Left ventricle myocardium superior (tissue), 1 donor: ENCODE measurements around the gene CEP135. TPM values are rescaled to one million over a fixed set of nuclear protein-coding genes. Genes with fewer than 3 reads are reported as not detected.

Experiments used
- ATAC-seq: fragments of 200-7000 bp; cut with Tn5 transposase; one replicate; pipeline ENCODE4 v1.9.1; 2020; ENCODE audit warnings: mild to moderate bottlenecking, moderate library complexity
- DNase-seq: peaks from one replicate; pipeline ENCODE4 v3.0.0-alpha.2; 2020
- intact Hi-C: fragments of 100-400 bp; cut with micrococcal nuclease; formaldehyde crosslinking; loops from one replicate; pipeline ENCODE4 v1.11.0; 2022
- total RNA-seq: library from RNA; stranded (reverse); fragmentation: NEBNext Ultra II Directional; extraction: Animal tissue kit (Norgen Biotek cat#: 25700); gene quantifications from one replicate; pipeline ENCODE4 v1.2.1, GENCODE V29; 2021
- donor health status: DM: no; HTN: yes; CAD: no; lungs with severe emphysema.

CEP135 gene
- total RNA-seq, 1 donor from 2014 or later: 2.5 TPM

GRCh38 chr4:56003606-56004005 lies 54.9 kb downstream of the CEP135 start:
- DNase-seq (no peak), ATAC-seq (no peak)
- intact Hi-C loops: no loop called here

DNA sequence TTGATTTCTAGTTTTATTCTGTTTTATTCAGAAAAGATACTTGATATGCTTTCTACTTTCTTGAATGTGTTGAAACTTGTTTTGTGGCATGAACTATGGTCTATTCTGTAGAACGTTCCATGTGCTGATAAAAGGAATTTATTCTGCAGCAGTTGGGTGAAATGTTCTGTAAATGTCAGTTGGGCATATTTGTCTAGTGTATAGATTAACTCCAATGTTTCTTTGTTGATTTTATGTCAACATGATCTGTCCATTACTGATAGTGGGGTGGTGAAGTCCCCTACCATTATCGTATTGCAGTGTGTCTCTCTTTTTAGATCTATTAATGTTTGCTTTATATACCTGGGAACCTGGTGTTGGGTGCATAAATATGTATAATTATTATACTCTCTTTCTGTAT lies 55.5 kb downstream of the CEP135 start:
- DNase-seq (no peak), ATAC-seq (no peak)
- intact Hi-C loops: no loop called here

DNA sequence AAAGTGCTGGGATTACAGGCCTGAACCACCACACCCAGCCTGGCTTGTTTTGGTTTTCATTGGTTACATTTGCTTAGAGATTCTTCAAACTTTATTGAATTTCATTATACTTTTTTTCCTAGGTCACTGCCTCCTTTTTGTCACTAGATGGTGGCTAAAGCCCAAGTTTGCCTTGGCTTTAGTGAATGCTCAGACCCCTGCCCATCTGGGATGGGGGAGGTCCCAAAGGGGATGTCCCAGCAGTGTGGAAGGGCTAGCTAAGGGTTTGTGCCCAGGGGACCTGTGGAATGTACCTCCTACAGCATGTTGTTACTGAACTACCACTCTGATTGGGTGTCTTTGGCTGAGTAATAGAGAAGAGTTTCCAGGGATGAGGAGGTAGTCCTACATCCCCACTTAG lies 58.4 kb downstream of the CEP135 start:
- intact Hi-C loops: no loop called here
- DNase-seq (no peak), ATAC-seq (no peak)

DNA sequence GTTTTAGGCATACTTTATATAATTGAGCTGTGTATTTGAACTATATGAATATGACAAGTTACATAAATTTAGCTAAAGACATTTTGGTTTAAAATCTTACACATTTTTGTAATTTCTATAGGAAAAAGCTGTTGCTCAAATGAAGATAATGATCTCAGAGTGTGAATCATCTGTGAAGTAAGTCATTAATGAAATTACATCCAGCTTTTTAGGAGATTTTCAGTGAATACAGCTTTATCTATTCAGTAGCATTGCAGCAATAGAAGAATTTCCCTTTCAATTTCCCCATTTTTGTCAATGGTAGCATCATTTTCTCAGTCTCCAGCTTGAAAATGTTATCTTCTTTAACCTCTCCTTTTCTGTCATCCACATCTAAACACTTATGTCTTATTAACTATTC lies 59.5 kb downstream of the CEP135 start:
- ATAC-seq (no peak), DNase-seq (no peak)
- intact Hi-C loops: no loop called here

DNA sequence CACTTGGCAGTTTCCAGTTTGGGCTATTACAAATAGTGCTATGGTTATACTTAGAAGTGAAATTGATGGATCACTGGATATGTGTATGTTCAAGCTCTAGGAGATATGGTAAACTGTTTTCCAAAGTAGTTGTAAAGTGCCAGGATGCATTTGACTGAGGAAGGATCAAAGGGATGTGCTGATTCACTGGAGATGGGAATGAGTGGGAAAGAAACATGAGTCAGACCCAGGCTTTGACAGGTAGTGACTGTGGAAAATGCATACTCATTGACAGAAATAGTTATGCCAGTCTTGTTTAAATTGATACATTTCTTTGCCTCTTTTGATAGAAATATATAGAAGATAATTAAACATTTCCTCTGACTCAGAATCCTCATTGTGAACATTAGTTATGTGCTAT lies 77.9 kb downstream of the CEP135 start:
- ATAC-seq: no peak
- intact Hi-C loops: no loop called here
- DNase-seq: no peak

GRCh38 chr4:56028165-56028564 lies 79.4 kb downstream of the CEP135 start:
- no peak for ATAC-seq
- DNase-seq: no peak
- intact Hi-C loops: no loop called here

DNA sequence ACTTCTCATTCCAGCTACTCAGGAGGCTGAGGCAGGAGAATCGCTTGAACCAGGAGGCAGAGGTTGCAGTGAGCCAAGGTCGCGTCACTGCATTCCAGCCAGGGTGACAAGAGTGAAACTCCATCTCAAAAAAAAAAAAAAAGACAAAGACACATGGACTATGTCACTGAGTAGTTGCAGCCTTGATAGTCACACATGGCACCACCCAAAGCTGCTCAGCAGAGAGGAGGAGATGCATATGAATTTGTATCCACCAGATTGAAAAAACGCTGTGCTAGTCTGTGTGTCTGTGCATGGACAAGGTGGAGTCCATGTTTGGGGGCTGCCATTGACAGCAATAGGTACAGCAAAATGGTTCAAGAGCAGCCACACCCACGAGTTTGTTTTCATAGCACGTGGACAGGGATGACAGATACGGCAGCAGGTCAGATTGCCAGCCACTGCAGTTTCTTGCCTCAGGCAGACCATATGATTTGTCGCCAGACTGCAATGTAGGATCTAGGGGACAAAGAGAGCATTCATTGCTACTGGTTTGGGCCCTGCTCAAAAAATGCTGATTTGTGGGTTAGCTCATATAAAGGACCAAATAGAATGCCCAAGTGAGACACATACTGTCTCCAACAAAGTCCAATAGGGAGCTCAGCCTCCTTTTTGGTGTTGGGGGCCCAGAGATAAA lies 89.9 kb downstream of the CEP135 start:
- no peak for ATAC-seq
- intact Hi-C loops: no loop called here

GRCh38 chr4:56040842-56041241 lies 92.1 kb downstream of the CEP135 start:
- DNase-seq (no peak), ATAC-seq (no peak)
- intact Hi-C loops: no loop called here

More for the DNA sequence above, 89.9 kb downstream of the CEP135 start:
- DNase-seq: no peak

- ATAC-seq: no peak
- intact Hi-C loops: no loop called here
- no peak for DNase-seq
Measured at GRCh38 chr4:56042225-56042624, 93.5 kb downstream of the CEP135 start.

- DNase-seq (no peak), ATAC-seq (no peak)
- intact Hi-C loops: no loop called here
Measured at GRCh38 chr4:56048383-56048701, 99.6 kb downstream of the CEP135 start.

GRCh38 chr4:56048702-56049431 lies 100.1 kb downstream of the CEP135 start:
- DNase-seq (peak; percentile 61), ATAC-seq (peak; percentile 88)
- intact Hi-C loops: no loop called here

GRCh38 chr4:56050625-56051024 lies 101.9 kb downstream of the CEP135 start:
- DNase-seq (no peak), ATAC-seq (no peak)
- intact Hi-C loops: no loop called here

- intact Hi-C loops: no loop called here
- ATAC-seq (no peak), DNase-seq (no peak)
Measured at GRCh38 chr4:56051029-56051709, 102.4 kb downstream of the CEP135 start.

DNA sequence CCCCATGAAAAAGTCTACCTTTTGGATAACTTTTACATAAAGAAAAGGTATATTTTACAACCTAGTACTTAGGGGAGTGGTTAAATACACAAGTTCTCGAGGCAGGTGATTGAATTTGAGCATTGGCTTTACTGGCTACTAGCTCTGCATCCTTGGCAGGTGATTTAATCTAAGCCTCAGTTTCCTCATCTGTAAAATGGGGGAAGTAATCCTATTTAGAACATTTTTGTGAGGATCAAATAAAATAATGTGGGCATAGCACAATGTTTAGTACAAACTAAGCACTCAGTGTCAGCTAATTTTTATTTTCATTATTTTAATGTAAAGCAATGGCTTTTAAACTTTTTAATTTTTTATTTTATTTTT lies 102.9 kb downstream of the CEP135 start:
- no peak for DNase-seq
- intact Hi-C loops: no loop called here
- no peak for ATAC-seq

DNA sequence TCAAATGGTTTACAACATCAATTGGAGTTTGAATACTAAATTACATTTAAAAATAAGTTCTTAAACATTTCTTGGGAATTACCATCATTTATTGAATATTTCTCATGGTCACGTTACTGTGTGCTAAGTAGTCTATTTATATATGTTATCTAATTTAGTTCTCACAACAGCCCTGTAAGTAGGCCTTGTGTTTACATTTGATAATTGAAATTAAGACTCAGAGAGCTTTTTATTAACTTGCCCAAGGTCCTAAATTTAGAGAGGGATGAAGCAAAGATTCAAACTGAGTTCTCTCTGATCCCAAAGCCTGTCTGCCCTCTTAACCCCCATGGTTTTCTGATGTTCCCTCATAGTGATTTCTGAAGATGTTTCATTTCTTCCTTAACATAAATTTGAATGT lies 103.7 kb downstream of the CEP135 start:
- intact Hi-C loops: no loop called here
- DNase-seq: no peak
- no peak for ATAC-seq

- intact Hi-C loops: no loop called here
Measured at GRCh38 chr4:56052966-56053365, 104.2 kb downstream of the CEP135 start.

GRCh38 chr4:56055027-56055977 lies 106.6 kb downstream of the CEP135 start:
- intact Hi-C loops: no loop called here
- DNase-seq (no peak), ATAC-seq (no peak)

More at GRCh38 chr4:56052966-56053365, 104.2 kb downstream of the CEP135 start:
- ATAC-seq (no peak), DNase-seq (no peak)

DNA sequence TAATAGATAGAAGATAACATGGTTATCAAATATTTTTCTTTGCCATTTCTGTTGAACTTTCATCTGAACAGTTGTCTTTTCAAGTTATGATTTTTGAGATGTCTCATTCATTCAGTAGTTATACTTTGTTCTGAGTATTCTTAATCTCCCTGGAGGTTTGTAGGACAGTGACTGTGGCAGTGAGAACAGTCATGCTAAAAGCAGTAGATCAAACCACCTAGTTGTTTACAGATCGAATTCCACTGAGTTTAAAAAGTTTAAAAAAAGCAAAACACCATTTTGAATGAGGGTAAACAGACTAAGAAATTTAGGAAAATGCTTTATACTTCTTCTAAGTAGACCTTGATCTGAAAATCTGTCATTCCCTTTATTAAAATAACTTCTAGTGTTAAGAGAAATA lies 107.2 kb downstream of the CEP135 start:
- ATAC-seq (no peak), DNase-seq (no peak)
- intact Hi-C loops: no loop called here

GRCh38 chr4:56058555-56058954 lies 109.8 kb downstream of the CEP135 start:
- no peak for DNase-seq
- no peak for ATAC-seq
- intact Hi-C loops: no loop called here

DNA sequence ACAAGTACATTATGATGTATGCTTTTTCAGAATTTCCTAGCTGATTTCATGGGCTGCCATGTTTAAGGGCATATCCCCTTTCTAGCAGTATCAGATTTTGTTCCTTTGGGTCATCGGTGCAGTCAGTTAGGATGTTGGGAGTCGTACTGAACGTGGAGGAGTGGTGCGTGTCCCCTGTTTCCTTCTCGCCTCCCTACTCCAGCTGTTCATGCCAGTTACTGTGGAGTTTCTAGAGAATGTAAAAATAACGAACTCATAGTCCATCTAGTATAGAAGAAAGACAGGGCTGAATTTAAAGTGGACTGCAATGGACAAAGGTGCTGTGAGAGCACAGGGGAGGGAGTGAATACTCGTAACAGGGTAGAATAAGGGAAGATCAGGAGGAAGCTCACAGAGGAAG lies 111.3 kb downstream of the CEP135 start:
- DNase-seq: no peak
- intact Hi-C loops: no loop called here
- no peak for ATAC-seq
